ENCODE data around the gene FBLN7. TPM values are rescaled to one million over a fixed set of nuclear protein-coding genes. Genes with fewer than 3 reads are reported as not detected.

Gene FBLN7
- total RNA-seq, 1 donor from 2014 or later: not detected

- FAIRE-seq (no peak), DNase-seq (ENCODE audit: low read depth) (no peak)
- Histone ChIP-seq H3K79me2 (ENCODE audit: insufficient read depth, low read length) (no peaks in the 10 kb centered on the region), H2AFZ (ENCODE audit: low read depth, low read length) (no peak overlapping the region), H3K27ac (ENCODE audit: low read depth, low read length) (no peak overlapping the region), H3K9me3 (ENCODE audit: insufficient read depth, low read depth, low read length) (no peaks in the 10 kb centered on the region), H3K27me3 (ENCODE audit: insufficient read depth, low read length) (no peaks in the 10 kb centered on the region), H3K4me1 (ENCODE audit: insufficient read depth, low read length) (peaks cover 16% of the 10 kb centered on the region), H3K9ac (ENCODE audit: low read length) (no peak overlapping the region), H3K4me2 (ENCODE audit: low read length) (no peak overlapping the region), H3K36me3 (ENCODE audit: insufficient read depth, low read length) (peaks cover 36% of the 10 kb centered on the region), H4K20me1 (ENCODE audit: insufficient read depth, low read length) (peaks cover 3% of the 10 kb centered on the region), H3K4me3 (ENCODE audit: insufficient read depth, low read depth, low read length) (no peak overlapping the region)
- no peak for TF ChIP-seq EZH2 (IDR thresholded peaks at IDR 0.05; ENCODE audit: insufficient read depth, low read length)
- no peak for TF ChIP-seq CTCF (IDR thresholded peaks at IDR 0.05; ENCODE audit: insufficient read depth, low read depth, low read length)
- Mint-ChIP-seq H3K4me1 (ENCODE audit: low read depth, unreplicated experiment) (peaks cover 35% of the 10 kb centered on the region), H3K4me3 (ENCODE audit: unreplicated experiment) (no peak overlapping the region), H3K27me3 (ENCODE audit: low read depth, unreplicated experiment) (no peaks in the 10 kb centered on the region), H3K9me3 (ENCODE audit: unreplicated experiment) (no peaks in the 10 kb centered on the region), H3K27ac (ENCODE audit: unreplicated experiment) (peak overlapping the region; percentile 91), H3K36me3 (ENCODE audit: low read depth, unreplicated experiment) (peaks cover 7% of the 10 kb centered on the region)
These were observed 42.1 kb upstream of the FBLN7 start for GRCh38 chr2:112096098-112096497.

- Histone ChIP-seq H3K9me3 (ENCODE audit: insufficient read depth, low read depth, low read length) (peaks cover 3% of the 10 kb centered on the region), H4K20me1 (ENCODE audit: insufficient read depth, low read length) (peaks cover 4% of the 10 kb centered on the region), H3K27me3 (ENCODE audit: insufficient read depth, low read length) (no peaks in the 10 kb centered on the region), H3K4me3 (ENCODE audit: insufficient read depth, low read depth, low read length) (no peak overlapping the region), H3K27ac (ENCODE audit: low read depth, low read length) (no peak overlapping the region), H3K79me2 (ENCODE audit: insufficient read depth, low read length) (no peaks in the 10 kb centered on the region), H3K4me2 (ENCODE audit: low read length) (no peak overlapping the region), H3K9ac (ENCODE audit: low read length) (no peak overlapping the region), H2AFZ (ENCODE audit: low read depth, low read length) (no peak overlapping the region), H3K4me1 (ENCODE audit: insufficient read depth, low read length) (no peaks in the 10 kb centered on the region), H3K36me3 (ENCODE audit: insufficient read depth, low read length) (peaks cover 56% of the 10 kb centered on the region)
- H3K4me1 Mint-ChIP-seq (ENCODE audit: low read depth, unreplicated experiment): peaks cover 2% of the 10 kb centered on the region
- H3K36me3 Mint-ChIP-seq (ENCODE audit: low read depth, unreplicated experiment): peaks cover 45% of the 10 kb centered on the region
- peaks cover 10% of the 10 kb centered on the region for H3K9me3 Mint-ChIP-seq (ENCODE audit: unreplicated experiment)
- no peaks in the 10 kb centered on the region for H3K27me3 Mint-ChIP-seq (ENCODE audit: low read depth, unreplicated experiment)
- TF ChIP-seq CTCF (IDR thresholded peaks at IDR 0.05; ENCODE audit: insufficient read depth, low read depth, low read length): no peak
- TF ChIP-seq EZH2 (IDR thresholded peaks at IDR 0.05; ENCODE audit: insufficient read depth, low read length): no peak
- FAIRE-seq (no peak), DNase-seq (ENCODE audit: low read depth) (no peak)
- no peak overlapping the region for H3K27ac Mint-ChIP-seq (ENCODE audit: unreplicated experiment)
- H3K4me3 Mint-ChIP-seq (ENCODE audit: unreplicated experiment): no peak overlapping the region
These were observed 29.9 kb upstream of the FBLN7 start for GRCh38 chr2:112108178-112108832.

GRCh38 chr2:112109278-112109677 lies 28.9 kb upstream of the FBLN7 start:
- TF ChIP-seq EZH2 (IDR thresholded peaks at IDR 0.05; ENCODE audit: insufficient read depth, low read length) (no peak), CTCF (IDR thresholded peaks at IDR 0.05; ENCODE audit: insufficient read depth, low read depth, low read length) (no peak)
- H3K27me3 ChIP-seq (ENCODE audit: insufficient read depth, low read length): no peaks in the 10 kb centered on the region
- DNase-seq (ENCODE audit: low read depth) (no peak), FAIRE-seq (no peak)
- Mint-ChIP-seq H3K4me3 (ENCODE audit: unreplicated experiment) (no peak overlapping the region), H3K4me1 (ENCODE audit: low read depth, unreplicated experiment) (peaks cover 2% of the 10 kb centered on the region), H3K36me3 (ENCODE audit: low read depth, unreplicated experiment) (peaks cover 43% of the 10 kb centered on the region), H3K27me3 (ENCODE audit: low read depth, unreplicated experiment) (no peaks in the 10 kb centered on the region), H3K27ac (ENCODE audit: unreplicated experiment) (no peak overlapping the region), H3K9me3 (ENCODE audit: unreplicated experiment) (peaks cover 10% of the 10 kb centered on the region)
- H3K36me3 ChIP-seq (ENCODE audit: insufficient read depth, low read length): peaks cover 47% of the 10 kb centered on the region
- H3K9me3 ChIP-seq (ENCODE audit: insufficient read depth, low read depth, low read length): peaks cover 3% of the 10 kb centered on the region
- peaks cover 4% of the 10 kb centered on the region for H4K20me1 ChIP-seq (ENCODE audit: insufficient read depth, low read length)
- no peaks in the 10 kb centered on the region for H3K4me1 ChIP-seq (ENCODE audit: insufficient read depth, low read length)
- H3K9ac ChIP-seq (ENCODE audit: low read length): no peak overlapping the region
- H3K4me2 ChIP-seq (ENCODE audit: low read length): no peak overlapping the region
- H3K4me3 ChIP-seq (ENCODE audit: insufficient read depth, low read depth, low read length): no peak overlapping the region
- H3K79me2 ChIP-seq (ENCODE audit: insufficient read depth, low read length): no peaks in the 10 kb centered on the region
- no peak overlapping the region for H2AFZ ChIP-seq (ENCODE audit: low read depth, low read length)
- no peak overlapping the region for H3K27ac ChIP-seq (ENCODE audit: low read depth, low read length)

All from astrocyte (in vitro differentiated cells and primary cell).